CD4-positive, alpha-beta T cell treated with Interleukin-2 at 100 ng/mL for 4 hours (primary cell): ENCODE results near the gene MALAT1.

Experiments used
- DNase-seq: peaks from one replicate; pipeline ENCODE4 v3.0.0-alpha.2; 2020; ENCODE audit warnings: low spot score

The MALAT1 gene

GRCh38 chr11:65540290-65541092 lies 41.6 kb downstream of the MALAT1 start:
- DNase-seq: peak; percentile 91

- DNase-seq: no peak
These were observed 42.5 kb downstream of the MALAT1 start for GRCh38 chr11:65541093-65541982.

GRCh38 chr11:65542738-65543390 lies 44.0 kb downstream of the MALAT1 start:
- DNase-seq: no peak

- no peak for DNase-seq
These were observed 47.0 kb downstream of the MALAT1 start for GRCh38 chr11:65545853-65546216.

DNA sequence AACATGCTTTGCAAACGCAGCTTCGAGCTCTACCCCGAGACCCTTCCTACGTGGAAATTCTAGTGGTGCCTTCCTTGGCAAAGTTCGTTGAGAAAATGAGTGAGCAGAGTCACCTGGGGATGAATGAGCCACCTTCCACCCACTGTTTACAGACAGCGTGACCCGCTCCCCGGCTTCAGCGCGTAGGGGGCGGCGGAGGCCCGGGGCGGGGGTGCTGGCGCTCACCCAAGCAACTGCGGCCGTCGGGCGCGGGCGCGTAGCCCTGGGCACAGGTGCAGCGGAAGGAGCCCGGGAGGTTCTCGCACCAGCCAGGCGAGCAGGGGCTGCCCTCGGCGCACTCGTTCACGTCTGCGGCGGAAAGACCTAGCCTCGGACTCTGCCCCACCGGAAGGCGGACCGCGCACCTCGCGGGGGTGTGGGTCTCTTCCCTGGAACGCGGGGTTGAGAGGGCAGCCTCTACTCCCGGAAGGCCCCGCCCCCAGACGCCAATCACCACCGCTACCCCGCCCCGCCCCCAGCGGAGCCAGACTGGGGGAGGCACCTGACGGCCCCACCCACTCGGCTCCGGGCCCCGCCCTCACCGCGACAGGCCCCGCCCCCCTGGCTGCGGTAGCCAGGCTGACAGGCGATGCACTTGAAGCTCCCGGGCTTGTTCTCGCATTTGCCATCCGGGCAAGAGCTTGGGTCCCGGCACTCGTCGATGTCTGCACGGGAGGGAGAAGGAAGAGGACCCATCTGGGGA lies 47.5 kb downstream of the MALAT1 start:
- peak; percentile 98 for DNase-seq

- DNase-seq: peak; percentile 47
These were observed 48.7 kb downstream of the MALAT1 start for GRCh38 chr11:65547446-65548125.

GRCh38 chr11:65548395-65548794 lies 49.5 kb downstream of the MALAT1 start:
- no peak for DNase-seq

DNA sequence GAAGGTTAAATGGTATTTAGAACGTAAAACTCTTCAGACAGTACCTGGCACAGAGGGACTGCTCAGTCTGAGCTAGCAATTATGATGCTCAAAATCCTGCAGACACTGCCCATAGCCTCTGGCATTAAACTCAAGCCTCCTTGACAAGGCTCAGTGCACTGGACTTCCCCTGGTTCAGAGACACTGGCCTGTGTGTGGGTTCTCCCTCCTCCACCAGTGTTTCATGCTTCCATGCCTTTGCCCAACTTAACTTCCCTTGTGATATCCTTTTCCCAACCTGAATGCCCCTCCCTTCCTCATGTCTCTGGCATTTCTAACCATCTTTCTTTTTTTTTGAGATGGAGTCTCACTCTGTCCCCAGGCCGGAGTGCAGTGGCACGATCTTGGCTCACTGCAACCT lies 50.3 kb downstream of the MALAT1 start:
- no peak for DNase-seq

GRCh38 chr11:65551572-65552387 lies 52.9 kb downstream of the MALAT1 start:
- peak; percentile 66 for DNase-seq

GRCh38 chr11:65552388-65552951 lies 53.6 kb downstream of the MALAT1 start:
- no peak for DNase-seq

DNA sequence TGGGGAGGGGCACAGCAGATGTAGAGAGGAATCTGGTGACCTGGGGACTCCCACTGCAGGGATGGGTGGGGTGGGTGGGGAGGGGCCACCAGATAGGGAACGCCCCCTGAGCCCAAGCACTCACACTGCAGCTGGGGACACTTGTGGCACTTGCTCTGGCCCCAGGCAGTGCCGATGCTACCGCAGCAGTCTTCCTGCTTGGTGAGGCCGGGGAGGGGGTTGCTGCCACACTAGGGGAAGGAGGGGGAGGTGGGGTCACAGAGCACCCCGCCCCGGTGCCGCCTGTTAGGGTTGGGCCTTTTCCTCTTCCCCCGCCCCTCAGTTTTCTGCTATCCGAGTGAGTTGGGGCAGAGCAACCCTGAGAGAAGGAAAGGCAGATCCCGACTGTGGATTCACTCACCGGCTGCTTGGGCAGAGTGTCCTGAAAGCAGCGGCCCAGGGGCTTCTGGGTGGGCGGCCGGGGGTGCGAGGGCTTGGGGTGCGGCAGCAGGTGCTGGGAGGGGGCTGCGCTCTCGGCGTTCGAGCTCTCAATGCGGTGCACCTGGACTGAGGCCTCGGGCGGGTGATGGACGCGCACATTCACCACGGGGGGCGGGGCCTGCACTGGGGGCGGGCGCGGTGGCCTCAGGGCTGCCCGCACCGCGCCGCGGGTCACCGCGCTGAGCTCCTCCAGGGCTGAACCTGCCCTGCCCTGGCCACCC lies 54.6 kb downstream of the MALAT1 start:
- peak; percentile 81 for DNase-seq

DNA sequence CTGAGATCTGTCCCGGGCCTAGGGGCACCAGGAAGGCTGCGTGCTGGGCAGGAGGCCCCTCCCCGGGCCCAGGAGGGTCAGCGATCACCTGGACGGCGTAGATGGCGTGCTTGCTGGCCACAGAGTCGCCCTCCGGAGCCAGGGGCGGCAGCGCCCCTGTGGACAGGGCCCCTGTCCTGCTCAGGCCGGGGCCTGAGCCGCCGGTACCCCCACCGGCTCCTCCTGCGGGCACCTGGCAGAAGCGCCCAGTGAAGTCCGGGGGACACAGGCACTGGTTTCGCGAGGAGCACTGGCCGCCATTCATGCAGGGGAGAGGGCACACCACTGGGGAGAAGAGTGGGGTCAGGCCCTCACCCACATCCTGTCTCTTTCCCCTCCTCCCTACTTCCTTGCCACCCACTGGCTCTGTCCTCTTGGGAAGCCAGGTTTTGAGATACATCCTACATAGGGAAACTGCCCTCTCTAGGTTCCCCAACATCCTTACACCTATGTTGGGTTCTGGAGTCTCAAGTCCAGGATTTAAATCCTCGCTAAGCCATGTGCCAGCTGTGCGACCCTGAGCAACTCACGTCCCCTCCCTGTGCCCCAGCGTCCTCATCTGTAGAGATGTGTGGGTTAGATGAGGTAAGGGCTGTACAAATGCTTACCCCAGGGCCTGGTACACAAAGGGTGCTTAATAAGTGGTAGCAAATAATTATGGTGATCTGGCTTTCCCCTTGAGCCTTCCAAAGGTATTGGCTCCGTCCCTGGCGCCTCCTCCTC lies 55.4 kb downstream of the MALAT1 start:
- no peak for DNase-seq

DNA sequence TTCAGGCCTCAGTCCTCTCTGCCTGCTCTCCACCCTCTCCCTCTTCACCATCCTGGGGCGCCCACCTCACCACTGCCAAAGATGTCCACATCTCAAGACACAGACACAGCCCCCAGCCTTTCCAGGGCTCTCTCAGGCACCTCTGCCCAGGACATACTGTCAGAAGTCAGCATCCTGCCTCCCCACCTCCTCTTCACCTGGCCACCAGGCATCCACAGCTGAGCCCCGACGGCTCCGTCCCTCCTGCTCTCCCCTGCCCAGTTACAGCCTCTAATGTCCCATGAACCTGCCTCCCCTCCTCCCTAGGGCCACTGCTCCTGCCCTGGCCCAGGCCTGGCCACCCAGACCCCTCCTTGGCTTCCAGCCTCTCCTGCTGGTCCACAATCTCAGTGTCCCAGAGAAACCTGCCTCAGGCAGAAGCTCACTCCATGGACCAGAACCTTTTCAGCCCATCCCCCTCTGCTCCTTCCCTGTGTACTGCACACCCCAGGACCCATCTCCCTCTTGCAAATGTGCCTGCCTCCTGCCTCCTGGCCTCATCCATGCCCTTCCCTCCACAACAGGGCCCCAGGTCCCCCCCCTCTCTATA lies 56.1 kb downstream of the MALAT1 start:
- DNase-seq: no peak

DNA sequence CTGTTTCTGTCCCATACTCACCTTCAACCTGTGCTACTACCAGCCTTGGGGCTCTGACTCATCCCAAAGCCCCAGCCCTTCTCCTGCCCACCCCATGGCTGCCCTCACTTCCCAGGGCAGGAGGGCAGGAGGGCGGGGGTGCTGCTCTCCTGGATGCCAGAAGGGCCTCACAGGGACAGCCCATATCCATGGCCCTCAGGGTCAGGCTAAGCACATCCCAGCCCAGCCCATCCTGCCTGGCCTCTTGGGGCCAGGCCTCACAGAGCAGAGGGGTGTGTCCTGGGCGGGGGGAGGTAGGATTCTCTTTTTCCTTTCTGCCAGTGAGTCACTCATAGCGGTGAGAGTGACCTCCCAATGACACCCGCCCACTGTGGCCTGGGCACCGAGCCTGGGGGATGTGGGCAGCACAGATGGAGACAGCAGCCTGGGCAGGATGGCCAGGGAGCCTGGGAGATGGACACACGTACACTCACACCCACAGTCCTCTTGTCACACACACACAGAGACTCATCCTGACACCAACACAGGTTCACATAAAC lies 56.9 kb downstream of the MALAT1 start:
- no peak for DNase-seq
